PC-3 (cell line): ENCODE data around the gene UBAP2L.

Experiments used
- EZH2phosphoT487 ChIP-seq: fragments of 300-600 bp; sonication (generic); IDR thresholded peaks from 2 replicates; pipeline ENCODE4 v1.6.1; 2018; ENCODE audit warnings: mild to moderate bottlenecking, antibody characterized with exemption, low read length, borderline replicate concordance
- TF ChIP-seq, protein P1 (sequence below): fragments of 300-600 bp; sonication (generic); conservative IDR thresholded peaks from 2 replicates; pipeline ENCODE4 v1.5.1; 2017; ENCODE audit warnings: antibody characterized with exemption, low read depth, mild to moderate bottlenecking, low read length

DNA sequence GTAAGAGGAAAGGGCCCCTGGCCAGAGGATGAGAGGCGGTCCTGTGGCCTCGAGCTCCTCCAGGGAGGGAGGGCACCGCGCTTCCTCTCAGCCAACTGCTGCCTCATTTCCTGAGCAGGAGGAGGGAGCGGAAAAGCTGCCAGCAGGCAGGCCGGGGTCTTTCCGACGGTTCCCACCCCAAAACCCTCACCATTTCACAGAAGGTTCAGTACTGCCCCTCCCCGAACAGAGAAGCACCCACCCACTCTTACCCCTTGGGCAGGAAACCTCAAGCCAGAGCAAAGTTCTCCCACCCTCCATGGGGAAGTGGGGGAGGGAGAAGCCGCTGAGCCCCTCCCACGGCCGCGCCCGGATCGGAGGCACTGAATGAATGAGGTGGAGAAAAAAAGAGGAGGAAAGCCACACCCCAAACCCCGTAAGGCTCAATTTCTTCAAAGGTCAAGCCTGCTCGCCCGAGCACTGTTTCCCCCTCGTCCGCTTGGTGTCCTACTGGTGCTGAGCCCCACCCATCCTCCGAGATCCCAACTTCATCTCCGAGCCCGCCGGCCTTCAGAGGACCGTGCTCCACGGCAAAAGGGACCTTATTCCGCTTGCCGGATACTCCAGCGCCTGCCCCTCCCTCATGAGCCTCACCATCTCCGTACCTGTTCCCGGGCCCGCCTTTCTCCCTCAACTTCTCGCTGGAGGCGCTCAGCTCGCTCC lies 38.3 kb upstream of the UBAP2L start:
- TF ChIP-seq, protein P1, sequence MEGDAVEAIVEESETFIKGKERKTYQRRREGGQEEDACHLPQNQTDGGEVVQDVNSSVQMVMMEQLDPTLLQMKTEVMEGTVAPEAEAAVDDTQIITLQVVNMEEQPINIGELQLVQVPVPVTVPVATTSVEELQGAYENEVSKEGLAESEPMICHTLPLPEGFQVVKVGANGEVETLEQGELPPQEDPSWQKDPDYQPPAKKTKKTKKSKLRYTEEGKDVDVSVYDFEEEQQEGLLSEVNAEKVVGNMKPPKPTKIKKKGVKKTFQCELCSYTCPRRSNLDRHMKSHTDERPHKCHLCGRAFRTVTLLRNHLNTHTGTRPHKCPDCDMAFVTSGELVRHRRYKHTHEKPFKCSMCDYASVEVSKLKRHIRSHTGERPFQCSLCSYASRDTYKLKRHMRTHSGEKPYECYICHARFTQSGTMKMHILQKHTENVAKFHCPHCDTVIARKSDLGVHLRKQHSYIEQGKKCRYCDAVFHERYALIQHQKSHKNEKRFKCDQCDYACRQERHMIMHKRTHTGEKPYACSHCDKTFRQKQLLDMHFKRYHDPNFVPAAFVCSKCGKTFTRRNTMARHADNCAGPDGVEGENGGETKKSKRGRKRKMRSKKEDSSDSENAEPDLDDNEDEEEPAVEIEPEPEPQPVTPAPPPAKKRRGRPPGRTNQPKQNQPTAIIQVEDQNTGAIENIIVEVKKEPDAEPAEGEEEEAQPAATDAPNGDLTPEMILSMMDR = no peak
- no peak for TF ChIP-seq EZH2phosphoT487
